Measurements from ENCODE around the gene SH2B3.

SH2B3 gene

DNA sequence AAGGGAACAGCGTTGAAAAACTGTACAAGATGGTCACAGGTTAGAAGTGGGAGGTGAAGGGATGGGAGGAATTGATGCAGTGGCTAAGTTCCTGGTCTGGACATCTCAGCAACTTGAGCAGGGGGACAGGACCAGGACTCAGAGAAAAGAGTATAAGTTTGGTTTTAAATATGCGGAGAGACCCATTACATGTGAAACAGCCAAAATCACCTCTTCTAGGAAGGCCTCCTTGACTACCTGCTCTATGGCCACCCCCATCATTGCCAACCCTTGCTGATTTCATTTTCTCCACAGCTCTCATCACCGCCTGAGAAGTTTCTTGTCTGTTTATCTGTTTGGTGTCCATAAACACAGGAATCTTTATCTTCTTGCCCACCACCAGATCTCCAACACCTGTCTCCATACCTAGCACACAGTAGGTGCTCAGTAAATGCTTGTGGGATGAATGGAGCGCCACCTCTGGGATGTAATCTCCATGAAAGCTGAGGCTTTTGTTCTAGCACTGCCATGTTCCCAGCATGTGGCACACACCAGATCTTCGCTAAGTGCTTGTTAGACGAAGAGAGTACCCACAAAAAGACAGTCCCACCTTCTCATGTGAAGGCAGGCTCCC is 25.7 kb upstream of the SH2B3 start:
- TF ChIP-seq, protein P1, sequence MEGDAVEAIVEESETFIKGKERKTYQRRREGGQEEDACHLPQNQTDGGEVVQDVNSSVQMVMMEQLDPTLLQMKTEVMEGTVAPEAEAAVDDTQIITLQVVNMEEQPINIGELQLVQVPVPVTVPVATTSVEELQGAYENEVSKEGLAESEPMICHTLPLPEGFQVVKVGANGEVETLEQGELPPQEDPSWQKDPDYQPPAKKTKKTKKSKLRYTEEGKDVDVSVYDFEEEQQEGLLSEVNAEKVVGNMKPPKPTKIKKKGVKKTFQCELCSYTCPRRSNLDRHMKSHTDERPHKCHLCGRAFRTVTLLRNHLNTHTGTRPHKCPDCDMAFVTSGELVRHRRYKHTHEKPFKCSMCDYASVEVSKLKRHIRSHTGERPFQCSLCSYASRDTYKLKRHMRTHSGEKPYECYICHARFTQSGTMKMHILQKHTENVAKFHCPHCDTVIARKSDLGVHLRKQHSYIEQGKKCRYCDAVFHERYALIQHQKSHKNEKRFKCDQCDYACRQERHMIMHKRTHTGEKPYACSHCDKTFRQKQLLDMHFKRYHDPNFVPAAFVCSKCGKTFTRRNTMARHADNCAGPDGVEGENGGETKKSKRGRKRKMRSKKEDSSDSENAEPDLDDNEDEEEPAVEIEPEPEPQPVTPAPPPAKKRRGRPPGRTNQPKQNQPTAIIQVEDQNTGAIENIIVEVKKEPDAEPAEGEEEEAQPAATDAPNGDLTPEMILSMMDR (IDR thresholded peaks at IDR 0.05; ENCODE audit: insufficient read depth, low read length, poor library complexity, severe bottlenecking), result no peak
- H3K27me3 ChIP-seq (replicated peaks; ENCODE audit: control insufficient read depth, insufficient read depth, low read length), result no peaks in the 10 kb centered on the region

DNA sequence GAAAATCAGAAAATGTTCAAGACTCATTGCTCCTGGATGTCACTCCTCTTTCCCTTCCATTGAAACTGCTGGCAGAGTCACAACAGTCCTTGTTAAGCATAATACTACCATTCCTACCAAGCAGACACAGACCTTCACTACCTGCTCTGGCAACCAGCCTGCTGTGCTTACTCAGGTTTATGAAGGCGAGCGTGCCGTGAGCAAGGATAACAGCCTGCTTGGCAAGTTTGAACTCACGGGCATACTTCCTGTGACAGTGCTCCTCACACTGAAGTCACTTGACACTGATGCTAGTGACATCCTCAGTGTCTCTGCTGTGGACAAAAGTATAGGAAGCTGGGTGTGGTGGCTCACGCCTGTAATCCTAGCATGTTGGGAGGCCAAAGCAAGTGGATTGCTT is 21.1 kb upstream of the SH2B3 start:
- DNase-seq (ENCODE audit: extremely low read depth, insufficient read length), result no peak
- Histone ChIP-seq H3K27me3 (replicated peaks; ENCODE audit: control insufficient read depth, insufficient read depth, low read length) (no peaks in the 10 kb centered on the region), H3K36me3 (ENCODE audit: control insufficient read depth, insufficient read depth, low read length) (no peaks in the 10 kb centered on the region), H3K4me3 (replicated peaks; ENCODE audit: low read depth, low read length) (no peak overlapping the region)
- TF ChIP-seq, protein P1 (IDR thresholded peaks at IDR 0.05; ENCODE audit: insufficient read depth, low read length, poor library complexity, severe bottlenecking), result no peak

More for the DNA sequence above, 25.7 kb upstream of the SH2B3 start:
- DNase-seq (ENCODE audit: extremely low read depth, insufficient read length), result no peak
- Histone ChIP-seq H3K36me3 (ENCODE audit: control insufficient read depth, insufficient read depth, low read length) (no peaks in the 10 kb centered on the region), H3K4me3 (replicated peaks; ENCODE audit: low read depth, low read length) (no peak overlapping the region)

DNA sequence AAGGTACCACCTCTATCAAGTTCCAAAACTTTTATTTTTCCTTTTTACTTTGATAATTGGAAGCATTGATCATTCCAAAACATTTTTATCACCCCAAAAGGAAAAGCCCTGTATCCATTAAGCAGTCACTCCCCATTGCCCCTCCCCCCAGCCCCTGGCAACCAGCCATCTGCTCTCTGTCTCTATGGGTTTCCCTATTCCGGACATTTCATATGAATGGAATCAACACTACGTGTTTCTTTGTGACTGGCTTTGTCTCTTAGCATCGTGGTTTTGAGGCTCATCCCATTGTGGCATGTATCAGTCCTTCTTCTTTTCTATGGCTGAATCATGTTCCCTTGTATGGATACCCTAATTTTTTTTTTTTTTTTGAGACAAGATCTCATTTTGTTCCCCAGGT is 18.8 kb upstream of the SH2B3 start:
- TF ChIP-seq, protein P1 (IDR thresholded peaks at IDR 0.05; ENCODE audit: insufficient read depth, low read length, poor library complexity, severe bottlenecking), result no peak
- no peak for DNase-seq (ENCODE audit: extremely low read depth, insufficient read length)
- H3K27me3 ChIP-seq (replicated peaks; ENCODE audit: control insufficient read depth, insufficient read depth, low read length), result no peaks in the 10 kb centered on the region
- no peaks in the 10 kb centered on the region for H3K36me3 ChIP-seq (ENCODE audit: control insufficient read depth, insufficient read depth, low read length)
- no peak overlapping the region for H3K4me3 ChIP-seq (replicated peaks; ENCODE audit: low read depth, low read length)

DNA sequence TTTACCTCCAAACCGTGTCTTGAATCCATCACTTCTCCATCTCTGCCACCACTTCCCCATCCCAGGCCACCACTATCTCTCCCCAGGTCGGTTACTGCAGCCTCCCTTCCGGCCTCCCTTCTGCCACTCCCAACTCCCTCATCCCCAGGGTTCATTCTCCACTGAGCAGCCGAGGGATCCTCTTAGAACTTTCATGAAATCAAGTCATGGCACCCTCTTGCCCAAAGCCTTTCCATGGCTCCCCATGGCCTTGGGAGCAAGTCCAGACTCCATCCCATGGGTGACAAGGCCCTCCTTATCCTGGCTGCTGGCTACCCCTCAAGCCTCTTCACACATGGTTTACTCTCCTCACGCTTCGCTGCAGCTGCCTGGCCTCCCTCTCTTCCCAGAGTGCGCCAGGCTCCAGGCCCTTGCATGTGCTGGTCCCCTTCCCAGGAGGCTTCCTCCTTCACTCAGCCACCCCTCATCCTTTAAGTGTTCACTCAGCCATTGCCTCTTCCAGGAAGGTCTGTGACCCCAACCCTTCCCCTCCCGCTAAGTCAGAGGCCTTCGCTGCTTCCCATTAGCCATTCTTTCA is 17.9 kb upstream of the SH2B3 start:
- TF ChIP-seq, protein P1 (IDR thresholded peaks at IDR 0.05; ENCODE audit: insufficient read depth, low read length, poor library complexity, severe bottlenecking), result no peak
- Histone ChIP-seq H3K4me3 (replicated peaks; ENCODE audit: low read depth, low read length) (no peak overlapping the region), H3K27me3 (replicated peaks; ENCODE audit: control insufficient read depth, insufficient read depth, low read length) (no peaks in the 10 kb centered on the region), H3K36me3 (ENCODE audit: control insufficient read depth, insufficient read depth, low read length) (no peaks in the 10 kb centered on the region)
- no peak for DNase-seq (ENCODE audit: extremely low read depth, insufficient read length)

DNA sequence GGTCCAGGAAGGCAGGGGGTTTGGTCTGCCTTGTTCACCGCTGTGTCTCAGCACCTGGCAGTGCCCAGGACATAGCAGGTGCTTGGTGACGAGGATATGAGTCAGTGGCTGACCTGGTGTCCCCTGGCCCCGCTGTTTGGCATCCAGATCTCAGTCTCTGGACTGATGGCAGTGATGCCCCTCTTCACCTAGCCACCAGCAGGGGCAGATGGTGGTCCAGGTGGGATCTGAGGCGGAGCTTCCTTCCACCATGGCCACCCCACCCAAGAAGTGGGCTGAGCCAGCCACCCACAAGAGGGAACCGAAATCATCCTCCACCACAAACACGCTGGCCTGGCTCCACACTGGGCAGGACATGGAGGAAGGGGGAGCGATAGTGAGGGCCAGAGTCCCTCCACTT is 16.1 kb upstream of the SH2B3 start:
- TF ChIP-seq, protein P1 (IDR thresholded peaks at IDR 0.05; ENCODE audit: insufficient read depth, low read length, poor library complexity, severe bottlenecking), result no peak
- DNase-seq (ENCODE audit: extremely low read depth, insufficient read length), result no peak
- H3K4me3 ChIP-seq (replicated peaks; ENCODE audit: low read depth, low read length), result no peak overlapping the region
- no peaks in the 10 kb centered on the region for H3K36me3 ChIP-seq (ENCODE audit: control insufficient read depth, insufficient read depth, low read length)
- no peaks in the 10 kb centered on the region for H3K27me3 ChIP-seq (replicated peaks; ENCODE audit: control insufficient read depth, insufficient read depth, low read length)
